Keratinocyte (primary cell): ENCODE data around the gene CWC27. TPM values are rescaled to one million over a fixed set of nuclear protein-coding genes. Genes with fewer than 3 reads are reported as not detected.
A peak's percentile ranks its signal among the peaks of the same experiment; 100 is the strongest.

Experiments used
- DNase-seq: peaks from one replicate; pipeline ENCODE4 v3.0.0-alpha.2; 2011; ENCODE audit warnings: low read depth, missing footprints, low spot score
- FAIRE-seq: peaks from 2 replicates; lab custom pipeline; 2011; peaks lifted over from hg19 to GRCh38; lab: Jason Lieb, UNC
- H2AFZ ChIP-seq: 2 replicates; pipeline ENCODE4 v1.6.0; 2012; ENCODE audit warnings: low read length, control low read depth, inconsistent platforms; ENCODE audit not compliant: control insufficient read depth
- H3K27ac ChIP-seq: 2 replicates; pipeline ENCODE4 v1.5.1; 2011; ENCODE audit warnings: low read length; ENCODE audit not compliant: control insufficient read depth, insufficient read depth
- H3K27me3 ChIP-seq: 3 replicates; pipeline ENCODE4 v1.6.0; 2011; ENCODE audit warnings: low read length; ENCODE audit not compliant: control insufficient read depth, insufficient read depth; ENCODE audit errors: extremely low read depth
- H3K36me3 ChIP-seq, 2 experiments: 2 replicates in 1 of 2; 3 replicates in 1 of 2; pipeline ENCODE4 v1.5.1; 2011; ENCODE audit warnings: low read length in 2 of 2, mild to moderate bottlenecking in 1 of 2; ENCODE audit not compliant: control insufficient read depth in 2 of 2, insufficient read depth in 2 of 2; ENCODE audit errors: extremely low read depth in 1 of 2
- H3K4me1 ChIP-seq: 3 replicates; pipeline ENCODE4 v1.5.1; 2011; ENCODE audit warnings: low read length; ENCODE audit not compliant: control insufficient read depth, insufficient read depth; ENCODE audit errors: extremely low read depth
- H3K4me2 ChIP-seq: 3 replicates; pipeline ENCODE4 v1.6.0; 2011; ENCODE audit warnings: low read depth, low read length; ENCODE audit not compliant: control insufficient read depth, insufficient read depth; ENCODE audit errors: extremely low read depth
- H3K4me3 ChIP-seq, 3 experiments: fragments of 200-600 bp in 1 of 3; sonication (generic) in 1 of 3; 2 replicates in 2 of 3; 3 replicates in 1 of 3; pipeline ENCODE4 v1.5.1; 2011 to 2016; ENCODE audit warnings: low read length in 3 of 3, mild to moderate bottlenecking in 3 of 3, control low read depth in 2 of 3, inconsistent platforms in 1 of 3, low read depth in 1 of 3, mixed read lengths in 1 of 3, mixed run types in 1 of 3, moderate library complexity in 1 of 3; ENCODE audit not compliant: control insufficient read depth in 2 of 3, insufficient read depth in 2 of 3; ENCODE audit errors: extremely low read depth in 1 of 3
- H3K79me2 ChIP-seq: 2 replicates; pipeline ENCODE4 v1.6.0; 2012; ENCODE audit warnings: low read length; ENCODE audit not compliant: control insufficient read depth, insufficient read depth
- H3K9ac ChIP-seq: 3 replicates; pipeline ENCODE4 v1.6.0; 2011; ENCODE audit warnings: low read length; ENCODE audit not compliant: control insufficient read depth, insufficient read depth; ENCODE audit errors: extremely low read depth
- H3K9me1 ChIP-seq: 3 replicates; pipeline ENCODE4 v1.6.0; 2011; ENCODE audit warnings: low read length; ENCODE audit not compliant: control insufficient read depth, insufficient read depth; ENCODE audit errors: extremely low read depth
- H3K9me3 ChIP-seq: 2 replicates; pipeline ENCODE4 v1.5.1; 2012; ENCODE audit warnings: low read depth, low read length; ENCODE audit not compliant: control insufficient read depth
- H4K20me1 ChIP-seq: 3 replicates; pipeline ENCODE4 v1.6.0; 2011; ENCODE audit warnings: low read length; ENCODE audit not compliant: control insufficient read depth, insufficient read depth; ENCODE audit errors: extremely low read depth
- EZH2 ChIP-seq: IDR thresholded peaks from one replicate; pipeline ENCODE4 v1.6.1; 2012; ENCODE audit warnings: inconsistent platforms, mild to moderate bottlenecking, low read length, moderate library complexity
- dilution Hi-C: fragments of 300-500 bp; cut with MboI; formaldehyde crosslinking; loops from one replicate; pipeline ENCODE4 v1.7.0; 2020; ENCODE audit warnings: low sequenced_read_pairs; ENCODE audit not compliant: extremely low pct_ligation_motif_present
- polyA plus RNA-seq, 5 experiments: library from polyadenylated mRNA; depleted of rRNA in 3 of 5; stranded (reverse) in 3 of 5; stranded (forward) in 1 of 5; unstranded in 1 of 5; fragments of >200 nt; gene quantifications; 1 replicate in 1 of 5; 2 replicates in 3 of 5; 3 replicates in 1 of 5; pipeline versions ENCODE4 v1.2.1 to v1.2.3, GENCODE V29; 2011 to 2012; ENCODE audit warnings: missing spikeins in 2 of 5, low read depth in 1 of 5, low replicate concordance in 1 of 5
- TF ChIP-seq, protein P1 (sequence below), 3 experiments: IDR thresholded peaks in 1 of 3; conservative IDR thresholded peaks in 1 of 3; optimal IDR thresholded peaks in 1 of 3; 2 replicates in 2 of 3; 3 replicates in 1 of 3; pipeline versions ENCODE3 to v1.5.1; 2011; ENCODE audit warnings: low read length in 3 of 3, mild to moderate bottlenecking in 3 of 3, moderate library complexity in 2 of 3, control low read depth in 1 of 3, inconsistent platforms in 1 of 3; ENCODE audit not compliant: insufficient read depth in 2 of 3; ENCODE audit errors: extremely low read depth in 1 of 3

Gene CWC27
- polyA plus RNA-seq, 1 donor (not counting 4 experiments of a cell fraction or from before 2014, with no cell fraction given), result 31.8 TPM

DNA sequence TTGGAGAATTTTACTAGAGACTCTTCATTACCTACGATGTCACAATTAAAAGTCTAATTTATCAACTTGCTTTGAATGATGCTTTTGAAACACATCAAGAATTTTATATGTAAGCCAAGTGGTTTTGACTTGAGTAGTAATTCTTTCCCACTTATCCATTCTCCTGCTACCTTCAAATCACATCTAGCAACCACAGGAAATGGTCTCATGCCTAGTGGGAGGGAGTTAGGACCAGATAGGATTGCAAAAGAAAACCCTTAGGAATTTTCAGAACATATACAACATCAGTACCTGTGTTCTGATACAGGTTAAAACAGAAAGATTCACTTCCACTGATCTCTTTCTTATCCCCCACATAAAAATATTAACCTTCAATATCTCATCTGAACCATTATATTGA lies 260.4 kb downstream of the CWC27 start:
- Histone ChIP-seq H3K27me3 (no peaks in the 10 kb centered on the region), H3K9me1 (no peaks in the 10 kb centered on the region), H3K4me3 (no peak overlapping the region), H3K9ac (no peak overlapping the region), H3K9me3 (no peaks in the 10 kb centered on the region), H3K4me1 (no peaks in the 10 kb centered on the region), H3K4me2 (no peak overlapping the region), H2AFZ (no peak overlapping the region), H3K27ac (no peak overlapping the region), H3K36me3 (no peaks in the 10 kb centered on the region), H4K20me1 (no peaks in the 10 kb centered on the region), H3K79me2 (no peaks in the 10 kb centered on the region)
- dilution Hi-C loops, result no loop called here
- peak; percentile 34 for FAIRE-seq
- TF ChIP-seq EZH2, result no peak
- TF ChIP-seq, protein P1, sequence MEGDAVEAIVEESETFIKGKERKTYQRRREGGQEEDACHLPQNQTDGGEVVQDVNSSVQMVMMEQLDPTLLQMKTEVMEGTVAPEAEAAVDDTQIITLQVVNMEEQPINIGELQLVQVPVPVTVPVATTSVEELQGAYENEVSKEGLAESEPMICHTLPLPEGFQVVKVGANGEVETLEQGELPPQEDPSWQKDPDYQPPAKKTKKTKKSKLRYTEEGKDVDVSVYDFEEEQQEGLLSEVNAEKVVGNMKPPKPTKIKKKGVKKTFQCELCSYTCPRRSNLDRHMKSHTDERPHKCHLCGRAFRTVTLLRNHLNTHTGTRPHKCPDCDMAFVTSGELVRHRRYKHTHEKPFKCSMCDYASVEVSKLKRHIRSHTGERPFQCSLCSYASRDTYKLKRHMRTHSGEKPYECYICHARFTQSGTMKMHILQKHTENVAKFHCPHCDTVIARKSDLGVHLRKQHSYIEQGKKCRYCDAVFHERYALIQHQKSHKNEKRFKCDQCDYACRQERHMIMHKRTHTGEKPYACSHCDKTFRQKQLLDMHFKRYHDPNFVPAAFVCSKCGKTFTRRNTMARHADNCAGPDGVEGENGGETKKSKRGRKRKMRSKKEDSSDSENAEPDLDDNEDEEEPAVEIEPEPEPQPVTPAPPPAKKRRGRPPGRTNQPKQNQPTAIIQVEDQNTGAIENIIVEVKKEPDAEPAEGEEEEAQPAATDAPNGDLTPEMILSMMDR (optimal IDR thresholded peaks at IDR 0.05 in 1 of 3, IDR thresholded peaks at IDR 0.05 in 1 of 3, conservative IDR thresholded peaks at IDR 0.05 in 1 of 3; ENCODE audit: extremely low read depth in 1 of 3, insufficient read depth in 2 of 3, low read length in 3 of 3), result no peak
- no peak for DNase-seq

DNA sequence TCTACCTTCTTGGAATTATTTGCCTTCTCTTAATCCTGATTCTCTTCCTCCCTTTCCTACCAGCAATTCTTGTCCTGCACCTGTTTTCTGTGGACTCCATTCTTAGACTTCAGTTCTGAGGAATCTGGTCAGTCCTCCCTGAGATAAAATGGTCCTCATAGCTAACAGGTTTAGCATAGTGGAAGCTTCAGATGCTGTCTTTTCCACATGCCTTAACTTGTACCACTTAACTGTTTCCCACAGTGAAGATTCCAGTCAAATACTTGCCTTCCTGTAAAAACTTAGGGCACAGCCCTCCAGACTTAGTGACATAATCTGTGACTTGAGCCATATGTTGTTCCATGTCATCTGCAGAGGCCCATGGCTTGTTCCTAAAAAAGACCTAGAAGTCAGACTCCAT lies 261.3 kb downstream of the CWC27 start:
- no peak overlapping the region for H2AFZ ChIP-seq
- H3K4me1 ChIP-seq, result peaks cover 5% of the 10 kb centered on the region
- H3K36me3 ChIP-seq, result no peaks in the 10 kb centered on the region
- H3K4me2 ChIP-seq, result no peak overlapping the region
- dilution Hi-C loops, result no loop called here
- H3K9ac ChIP-seq, result no peak overlapping the region
- DNase-seq (no peak), FAIRE-seq (peak; percentile 36)
- TF ChIP-seq, protein P1 (optimal IDR thresholded peaks at IDR 0.05 in 1 of 3, IDR thresholded peaks at IDR 0.05 in 1 of 3, conservative IDR thresholded peaks at IDR 0.05 in 1 of 3; ENCODE audit: extremely low read depth in 1 of 3, insufficient read depth in 2 of 3, low read length in 3 of 3), result no peak
- no peak for TF ChIP-seq EZH2
- no peak overlapping the region for H3K4me3 ChIP-seq
- H4K20me1 ChIP-seq, result no peaks in the 10 kb centered on the region
- H3K9me1 ChIP-seq, result no peaks in the 10 kb centered on the region
- no peaks in the 10 kb centered on the region for H3K27me3 ChIP-seq
- no peaks in the 10 kb centered on the region for H3K79me2 ChIP-seq
- no peaks in the 10 kb centered on the region for H3K9me3 ChIP-seq
- no peak overlapping the region for H3K27ac ChIP-seq
